Measurements from ENCODE around the gene TMEM47. TPM values are rescaled to one million over a fixed set of nuclear protein-coding genes. Genes with fewer than 3 reads are reported as not detected.

TMEM47 gene
- total RNA-seq, 1 donor from 2014 or later = 7.2 TPM

GRCh38 chrX:34612036-34612435 is 45.0 kb downstream of the TMEM47 start:
- Histone ChIP-seq H3K36me3 (ENCODE audit: control insufficient read depth, insufficient read depth, low read length) (no peaks in the 10 kb centered on the region), H3K27me3 (ENCODE audit: control insufficient read depth, insufficient read depth, low read length) (no peaks in the 10 kb centered on the region), H3K4me3 (ENCODE audit: low read depth, low read length) (no peak overlapping the region)
- TF ChIP-seq CTCF (IDR thresholded peaks at IDR 0.05; ENCODE audit: insufficient read depth, low read length, poor library complexity, severe bottlenecking) = no peak
- DNase-seq (ENCODE audit: low read depth) = no peak

GRCh38 chrX:34598362-34598761 is 58.7 kb downstream of the TMEM47 start:
- no peak for DNase-seq (ENCODE audit: low read depth)

GRCh38 chrX:34586936-34587335 is 70.1 kb downstream of the TMEM47 start:
- Histone ChIP-seq H3K4me3 (ENCODE audit: low read depth, low read length) (no peak overlapping the region), H3K27me3 (ENCODE audit: control insufficient read depth, insufficient read depth, low read length) (no peaks in the 10 kb centered on the region), H3K36me3 (ENCODE audit: control insufficient read depth, insufficient read depth, low read length) (no peaks in the 10 kb centered on the region)
- TF ChIP-seq CTCF (IDR thresholded peaks at IDR 0.05; ENCODE audit: insufficient read depth, low read length, poor library complexity, severe bottlenecking) = no peak
- DNase-seq (ENCODE audit: low read depth) = no peak

More at GRCh38 chrX:34598362-34598761, 58.7 kb downstream of the TMEM47 start:
- H3K36me3 ChIP-seq (ENCODE audit: control insufficient read depth, insufficient read depth, low read length) = no peaks in the 10 kb centered on the region
- no peak overlapping the region for H3K4me3 ChIP-seq (ENCODE audit: low read depth, low read length)
- TF ChIP-seq CTCF (IDR thresholded peaks at IDR 0.05; ENCODE audit: insufficient read depth, low read length, poor library complexity, severe bottlenecking) = no peak
- no peaks in the 10 kb centered on the region for H3K27me3 ChIP-seq (ENCODE audit: control insufficient read depth, insufficient read depth, low read length)

GRCh38 chrX:34586346-34586911 is 70.7 kb downstream of the TMEM47 start:
- Histone ChIP-seq H3K4me3 (ENCODE audit: low read depth, low read length) (no peak overlapping the region), H3K27me3 (ENCODE audit: control insufficient read depth, insufficient read depth, low read length) (no peaks in the 10 kb centered on the region), H3K36me3 (ENCODE audit: control insufficient read depth, insufficient read depth, low read length) (no peaks in the 10 kb centered on the region)
- no peak for TF ChIP-seq CTCF (IDR thresholded peaks at IDR 0.05; ENCODE audit: insufficient read depth, low read length, poor library complexity, severe bottlenecking)
- no peak for DNase-seq (ENCODE audit: low read depth)

- no peak for TF ChIP-seq CTCF (IDR thresholded peaks at IDR 0.05; ENCODE audit: insufficient read depth, low read length, poor library complexity, severe bottlenecking)
- no peak for DNase-seq (ENCODE audit: low read depth)
These were observed 71.5 kb downstream of the TMEM47 start for GRCh38 chrX:34585561-34585960.

GRCh38 chrX:34584781-34585180 is 72.3 kb downstream of the TMEM47 start:
- Histone ChIP-seq H3K4me3 (ENCODE audit: low read depth, low read length) (no peak overlapping the region), H3K36me3 (ENCODE audit: control insufficient read depth, insufficient read depth, low read length) (no peaks in the 10 kb centered on the region), H3K27me3 (ENCODE audit: control insufficient read depth, insufficient read depth, low read length) (no peaks in the 10 kb centered on the region)
- no peak for TF ChIP-seq CTCF (IDR thresholded peaks at IDR 0.05; ENCODE audit: insufficient read depth, low read length, poor library complexity, severe bottlenecking)
- DNase-seq (ENCODE audit: low read depth) = no peak

More at GRCh38 chrX:34585561-34585960, 71.5 kb downstream of the TMEM47 start:
- Histone ChIP-seq H3K36me3 (ENCODE audit: control insufficient read depth, insufficient read depth, low read length) (no peaks in the 10 kb centered on the region), H3K4me3 (ENCODE audit: low read depth, low read length) (no peak overlapping the region), H3K27me3 (ENCODE audit: control insufficient read depth, insufficient read depth, low read length) (no peaks in the 10 kb centered on the region)
